M059J (cell line): ENCODE data around the gene MAGI1. TPM values are rescaled to one million over a fixed set of nuclear protein-coding genes. Genes with fewer than 3 reads are reported as not detected.
A peak's percentile ranks its signal among the peaks of the same experiment; 100 is the strongest.
"Not testable (repeated sequence)": the region's sequence is repeated elsewhere in the genome, so short reads cannot be mapped to it uniquely, and the experiment has no call there.

ENCODE experiments used
- DNase-seq: peaks from one replicate; pipeline ENCODE4 v3.0.0-alpha.2; 2012; ENCODE audit warnings: low read depth
- total RNA-seq: library from RNA; depleted of rRNA; stranded (reverse); fragments of >200 nt; shearing (Covaris generic); gene quantifications from 2 replicates; pipeline ENCODE4 v1.2.3, GENCODE V29; 2014

The MAGI1 gene
- total RNA-seq, 1 experiment from 2014 or later = 2.8 TPM

- no peak for DNase-seq
These were observed 131.2 kb downstream of the MAGI1 start for GRCh38 chr3:65907232-65908130.

GRCh38 chr3:65905771-65906170, 132.9 kb downstream of the MAGI1 start:
- DNase-seq = no peak

GRCh38 chr3:65904016-65904415, 134.7 kb downstream of the MAGI1 start:
- DNase-seq = no peak

GRCh38 chr3:65902304-65902793, 136.4 kb downstream of the MAGI1 start:
- no peak for DNase-seq

- DNase-seq = no peak
These were observed 137.5 kb downstream of the MAGI1 start for GRCh38 chr3:65901226-65901625.

- DNase-seq = no peak
These were observed 139.5 kb downstream of the MAGI1 start for GRCh38 chr3:65899226-65899625.

- no peak for DNase-seq
These were observed 141.0 kb downstream of the MAGI1 start for GRCh38 chr3:65897766-65898165.

- DNase-seq = no peak
These were observed 142.4 kb downstream of the MAGI1 start for GRCh38 chr3:65896321-65896720.

GRCh38 chr3:65894679-65895453, 143.9 kb downstream of the MAGI1 start:
- peak; percentile 4 for DNase-seq

- DNase-seq = no peak
These were observed 144.6 kb downstream of the MAGI1 start for GRCh38 chr3:65894126-65894525.

- DNase-seq = no peak
These were observed 145.1 kb downstream of the MAGI1 start for GRCh38 chr3:65893631-65894030.

- not testable (repeated sequence) for DNase-seq
These were observed 147.2 kb downstream of the MAGI1 start for GRCh38 chr3:65891477-65891876.

GRCh38 chr3:65890328-65890727, 148.4 kb downstream of the MAGI1 start:
- DNase-seq = no peak

GRCh38 chr3:65889707-65890099, 149.0 kb downstream of the MAGI1 start:
- no peak for DNase-seq

- peak; percentile 79 for DNase-seq
These were observed 149.6 kb downstream of the MAGI1 start for GRCh38 chr3:65888980-65889706.

- no peak for DNase-seq
These were observed 150.5 kb downstream of the MAGI1 start for GRCh38 chr3:65888196-65888595.

- DNase-seq = no peak
These were observed 152.3 kb downstream of the MAGI1 start for GRCh38 chr3:65886391-65886790.

- DNase-seq = peak; percentile 5
These were observed 154.6 kb downstream of the MAGI1 start for GRCh38 chr3:65884071-65884470.

- DNase-seq = peak; percentile 36
These were observed 155.1 kb downstream of the MAGI1 start for GRCh38 chr3:65883613-65884012.

GRCh38 chr3:65880350-65880749, 158.4 kb downstream of the MAGI1 start:
- DNase-seq = no peak

- no peak for DNase-seq
These were observed 159.3 kb downstream of the MAGI1 start for GRCh38 chr3:65879372-65879771.

GRCh38 chr3:65878831-65879230, 159.9 kb downstream of the MAGI1 start:
- no peak for DNase-seq
